IMR-90 (cell line): ENCODE data around the gene MAST1. TPM values are rescaled to one million over a fixed set of nuclear protein-coding genes. Genes with fewer than 3 reads are reported as not detected.

Source experiments
- ATAC-seq: fragments of 200-7000 bp; cut with Tn5 transposase; 2 replicates; pipeline ENCODE4 v1.9.1; 2020; ENCODE audit warnings: low read depth, mild to moderate bottlenecking, moderate library complexity
- BruUV-seq: library from RNA; stranded (reverse); fragments of 400-500 nt; replicated peaks from 2 replicates; lab custom pipeline; 2021; lab: Mats Ljungman, UMichigan
- CTCF ChIA-PET: fragments of 300-600 bp; formaldehyde crosslinking; extraction: SDS; loops from one replicate; lab custom pipeline; 2021; ENCODE audit warnings: antibody characterized with exemption; lab: Yijun Ruan, JAX
- POLR2A ChIA-PET: fragments of 300-600 bp; sonication (Branson Sonifier 250); formaldehyde crosslinking; loops from one replicate; lab custom pipeline; 2022; ENCODE audit warnings: antibody characterized with exemption; ENCODE audit not compliant: unreplicated experiment; lab: Charles Lee
- DNase-seq: peaks from one replicate; pipeline ENCODE4 v3.0.0; 2013
- H2AFZ ChIP-seq: replicated peaks from 2 replicates; pipeline ENCODE3; 2013; ENCODE audit warnings: low read length, mild to moderate bottlenecking; ENCODE audit not compliant: poor library complexity
- H2AK5ac ChIP-seq: 2 replicates; pipeline ENCODE4 v1.6.1; 2013; ENCODE audit warnings: low read depth, low read length, inconsistent platforms
- H2AK9ac ChIP-seq: replicated peaks from 2 replicates; pipeline ENCODE3; 2013; ENCODE audit warnings: mild to moderate bottlenecking, low read depth, low read length, moderate library complexity; ENCODE audit not compliant: poor library complexity
- H2BK120ac ChIP-seq: 2 replicates; pipeline ENCODE4 v1.6.1; 2013; ENCODE audit warnings: low read depth, low read length, inconsistent platforms
- H2BK15ac ChIP-seq: 3 replicates; pipeline ENCODE4 v1.6.1; 2013; ENCODE audit warnings: low read depth, low read length, inconsistent platforms
- H2BK20ac ChIP-seq: 2 replicates; pipeline ENCODE4 v1.6.1; 2013; ENCODE audit warnings: low read depth, mild to moderate bottlenecking, inconsistent platforms, low read length, moderate library complexity
- H2BK5ac ChIP-seq: 2 replicates; pipeline ENCODE4 v1.6.1; 2013; ENCODE audit warnings: mild to moderate bottlenecking, low read depth, low read length, inconsistent platforms; ENCODE audit not compliant: poor library complexity, severe bottlenecking
- H3K14ac ChIP-seq: replicated peaks from 2 replicates; pipeline ENCODE4 v1.6.1; 2013; ENCODE audit warnings: low read depth, low read length, inconsistent platforms
- H3K18ac ChIP-seq: 2 replicates; pipeline ENCODE4 v1.6.1; 2013; ENCODE audit warnings: low read depth, low read length, control low read depth
- H3K23ac ChIP-seq: 2 replicates; pipeline ENCODE4 v1.6.1; 2013; ENCODE audit warnings: low read depth, low read length, inconsistent platforms
- H3K27ac ChIP-seq: 2 replicates; pipeline ENCODE4 v1.5.1; 2013; ENCODE audit warnings: mild to moderate bottlenecking, control low read depth, low read length; ENCODE audit not compliant: insufficient read depth
- H3K27me3 ChIP-seq: 2 replicates; pipeline ENCODE4 v1.6.1; 2013; ENCODE audit warnings: low read length; ENCODE audit not compliant: control insufficient read depth, insufficient read depth
- H3K36me3 ChIP-seq: 2 replicates; pipeline ENCODE4 v1.6.1; 2013; ENCODE audit warnings: low read length, mixed read lengths; ENCODE audit not compliant: control insufficient read depth, insufficient read depth
- H3K4ac ChIP-seq: 2 replicates; pipeline ENCODE4 v1.6.1; 2013; ENCODE audit warnings: low read depth, low read length, inconsistent platforms
- H3K4me1 ChIP-seq: 2 replicates; pipeline ENCODE4 v1.6.1; 2013; ENCODE audit warnings: low read length, mixed read lengths; ENCODE audit not compliant: control insufficient read depth, insufficient read depth
- H3K4me2 ChIP-seq: 2 replicates; pipeline ENCODE4 v1.6.1; 2013; ENCODE audit warnings: low read depth, mild to moderate bottlenecking, control low read depth, low read length, moderate library complexity
- H3K4me3 ChIP-seq: 2 replicates; pipeline ENCODE4 v1.5.1; 2013; ENCODE audit warnings: low read depth, mild to moderate bottlenecking, control low read depth, low read length, moderate library complexity; ENCODE audit not compliant: insufficient read depth
- H3K56ac ChIP-seq: 2 replicates; pipeline ENCODE4 v1.6.1; 2013; ENCODE audit warnings: low read length, inconsistent platforms; ENCODE audit not compliant: insufficient read depth; ENCODE audit errors: extremely low read depth
- H3K79me1 ChIP-seq, 2 experiments: 2 replicates each; pipeline ENCODE4 v1.6.1; 2013; ENCODE audit warnings: low read length in 2 of 2, inconsistent platforms in 1 of 2, low read depth in 1 of 2
- H3K9ac ChIP-seq: 2 replicates; pipeline ENCODE4 v1.6.1; 2013; ENCODE audit warnings: low read depth, low read length, control low read depth
- H3K9me1 ChIP-seq: 2 replicates; pipeline ENCODE4 v1.6.1; 2013; ENCODE audit warnings: low read length, inconsistent platforms; ENCODE audit not compliant: insufficient read depth
- H3K9me3 ChIP-seq: 2 replicates; pipeline ENCODE4 v1.6.1; 2013; ENCODE audit warnings: low read length; ENCODE audit not compliant: control insufficient read depth, insufficient read depth
- H4K20me1 ChIP-seq: 2 replicates; pipeline ENCODE4 v1.6.1; 2013; ENCODE audit warnings: low read length, inconsistent platforms; ENCODE audit not compliant: insufficient read depth
- H4K5ac ChIP-seq: 2 replicates; pipeline ENCODE4 v1.6.1; 2013; ENCODE audit warnings: mild to moderate bottlenecking, low read depth, low read length, control low read depth
- H4K8ac ChIP-seq, 2 experiments: 2 replicates each; pipeline ENCODE4 v1.6.1; 2013; ENCODE audit warnings: low read depth in 2 of 2, low read length in 2 of 2, control low read depth in 1 of 2, inconsistent platforms in 1 of 2
- H4K91ac ChIP-seq: 2 replicates; pipeline ENCODE4 v1.6.1; 2013; ENCODE audit warnings: low read depth, low read length, inconsistent platforms; ENCODE audit not compliant: insufficient read depth
- BHLHE40 ChIP-seq: fragments of 150-350 bp; IDR thresholded peaks from 2 replicates; pipeline ENCODE4 v1.6.1; 2016; ENCODE audit warnings: mild to moderate bottlenecking, low read depth, low read length
- CEBPB ChIP-seq: IDR thresholded peaks from 2 replicates; pipeline ENCODE4 v1.6.1; 2012; ENCODE audit warnings: low read depth, low read length, improper control_type of control experiment
- CHD1 ChIP-seq: IDR thresholded peaks from 2 replicates; pipeline ENCODE4 v1.6.1; 2012; ENCODE audit warnings: low read depth, low read length, improper control_type of control experiment
- CTCF ChIP-seq: conservative IDR thresholded peaks from 2 replicates; pipeline ENCODE4 v1.5.1; 2012; ENCODE audit warnings: mild to moderate bottlenecking, low read depth, low read length, improper control_type of control experiment
- ELK1 ChIP-seq: fragments of 150-350 bp; IDR thresholded peaks from 2 replicates; pipeline ENCODE4 v1.6.1; 2016; ENCODE audit warnings: low read depth, mild to moderate bottlenecking, low read length, moderate library complexity, borderline replicate concordance
- FOS ChIP-seq: fragments of 150-350 bp; IDR thresholded peaks from 2 replicates; pipeline ENCODE4 v1.6.1; 2016; ENCODE audit warnings: low read depth, low read length
- MAFK ChIP-seq: IDR thresholded peaks from 2 replicates; pipeline ENCODE4 v1.6.1; 2012; ENCODE audit warnings: low read depth, low read length, improper control_type of control experiment
- MAZ ChIP-seq: IDR thresholded peaks from 2 replicates; pipeline ENCODE4 v1.6.1; 2012; ENCODE audit warnings: low read depth, mild to moderate bottlenecking, low read length, improper control_type of control experiment, moderate library complexity, borderline replicate concordance
- MXI1 ChIP-seq: IDR thresholded peaks from 2 replicates; pipeline ENCODE4 v1.6.1; 2012; ENCODE audit warnings: low read depth, mild to moderate bottlenecking, low read length, moderate library complexity, borderline replicate concordance
- NFE2L2 ChIP-seq: fragments of 150-350 bp; IDR thresholded peaks from 2 replicates; pipeline ENCODE4 v1.6.1; 2016; ENCODE audit warnings: low read depth, mild to moderate bottlenecking, low read length
- POLR2A ChIP-seq: IDR thresholded peaks from 2 replicates; pipeline ENCODE4 v1.6.1; 2012; ENCODE audit warnings: mild to moderate bottlenecking, low read depth, low read length
- RAD21 ChIP-seq: IDR thresholded peaks from 2 replicates; pipeline ENCODE4 v1.6.1; 2012; ENCODE audit warnings: low read length, improper control_type of control experiment
- RCOR1 ChIP-seq: IDR thresholded peaks from 2 replicates; pipeline ENCODE4 v1.6.1; 2012; ENCODE audit warnings: mild to moderate bottlenecking, low read length, improper control_type of control experiment; ENCODE audit not compliant: insufficient replicate concordance
- RFX5 ChIP-seq: IDR thresholded peaks from 2 replicates; pipeline ENCODE4 v1.8.0; 2012; ENCODE audit warnings: low read depth, mild to moderate bottlenecking, low read length, moderate library complexity
- SMC3 ChIP-seq: fragments of 150-350 bp; IDR thresholded peaks from 2 replicates; pipeline ENCODE4 v1.6.1; 2016; ENCODE audit warnings: low read depth, mild to moderate bottlenecking, antibody characterized with exemption, low read length, moderate library complexity
- WGBS, 2 experiments: methylation state at CpG; one replicate each; pipeline versions ENCODE4 v1.1.5 to v1.1.7; 2013; ENCODE audit warnings: missing lambda C conversion rate in 2 of 2; ENCODE audit not compliant: insufficient read length in 1 of 2; ENCODE audit errors: extremely low coverage in 2 of 2; 5-methylcytosine and 5-hydroxymethylcytosine counted together
- dilution Hi-C: fragments of 300-500 bp; cut with HindIII; formaldehyde crosslinking; loops from one replicate; pipeline ENCODE4 v1.14.3; 2018; ENCODE audit warnings: low sequenced_read_pairs; ENCODE audit not compliant: unreplicated experiment
- in situ Hi-C: fragments of 300-500 bp; cut with MboI; formaldehyde crosslinking; loops from 3 replicates; pipeline ENCODE4 v1.14.3; 2019; ENCODE audit warnings: low sequenced_read_pairs, inconsistent platforms, mixed read lengths
- intact Hi-C: fragments of 100-400 bp; cut with micrococcal nuclease; formaldehyde crosslinking; loops from 2 replicates; pipeline ENCODE4 v1.10.0; 2022
- polyA plus RNA-seq, 3 experiments: library from polyadenylated mRNA; depleted of rRNA; stranded (reverse); fragments of >200 nt; gene quantifications; 2 replicates each; pipeline ENCODE4 v1.2.3, GENCODE V29; 2012; ENCODE audit warnings: low replicate concordance in 1 of 3
- total RNA-seq: library from RNA; depleted of rRNA; stranded (reverse); fragments of >200 nt; gene quantifications from 2 replicates; pipeline ENCODE4 v1.2.3, GENCODE V29; 2012
- TF ChIP-seq, protein P1 (sequence below): fragments of 150-350 bp; IDR thresholded peaks from 2 replicates; pipeline ENCODE4 v1.6.1; 2017; ENCODE audit warnings: mild to moderate bottlenecking, antibody characterized with exemption, low read length, low read depth

MAST1 gene
- total and polyA plus RNA-seq, 2 of the 4 experiments (the other 2 are of a cell fraction) = 0.56 to 1.1 TPM

DNA sequence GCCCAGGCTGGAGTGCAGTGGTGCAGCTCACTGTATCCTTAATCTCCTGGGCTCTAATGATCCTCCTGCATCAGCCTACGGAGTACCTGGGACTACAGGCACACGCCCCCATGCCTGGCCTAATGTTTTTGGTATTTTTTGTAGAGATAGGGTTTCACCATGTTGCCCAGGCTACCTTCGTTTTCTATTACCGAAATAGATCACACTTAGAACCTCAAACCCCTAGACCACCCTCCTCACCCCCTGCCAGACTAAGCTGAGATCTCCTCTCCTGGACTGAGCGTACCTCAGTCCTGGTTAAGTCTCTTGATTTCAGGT is 48.3 kb downstream of the MAST1 start:
- WGBS, 2 experiments = 60% methylated on average over 3 of the region's 5 CpGs; no CpG with 5 or more reads in 1 of the 2 experiments
- in situ Hi-C loops (no loop called here), dilution Hi-C loops (no loop called here), intact Hi-C loops (no loop called here)
- no TSS peak for BruUV-seq
- no peak overlapping the region for H4K5ac ChIP-seq
- H2BK15ac ChIP-seq = no peak overlapping the region
- no peak overlapping the region for H2BK120ac ChIP-seq
- H3K9me1 ChIP-seq = no peaks in the 10 kb centered on the region
- peaks cover 5% of the 10 kb centered on the region for H3K4me1 ChIP-seq
- H3K4me2 ChIP-seq = no peak overlapping the region
- H2AFZ ChIP-seq = no peak overlapping the region
- H4K8ac ChIP-seq = no peak overlapping the region
- TF ChIP-seq POLR2A (no peak), SMC3 (no peak), CTCF (no peak), NFE2L2 (no peak), CHD1 (no peak), RAD21 (no peak), ELK1 (no peak), CEBPB (no peak), RCOR1 (no peak), RFX5 (no peak), MAZ (no peak), BHLHE40 (no peak), FOS (no peak), MXI1 (no peak), MAFK (no peak)
- TF ChIP-seq, protein P1, sequence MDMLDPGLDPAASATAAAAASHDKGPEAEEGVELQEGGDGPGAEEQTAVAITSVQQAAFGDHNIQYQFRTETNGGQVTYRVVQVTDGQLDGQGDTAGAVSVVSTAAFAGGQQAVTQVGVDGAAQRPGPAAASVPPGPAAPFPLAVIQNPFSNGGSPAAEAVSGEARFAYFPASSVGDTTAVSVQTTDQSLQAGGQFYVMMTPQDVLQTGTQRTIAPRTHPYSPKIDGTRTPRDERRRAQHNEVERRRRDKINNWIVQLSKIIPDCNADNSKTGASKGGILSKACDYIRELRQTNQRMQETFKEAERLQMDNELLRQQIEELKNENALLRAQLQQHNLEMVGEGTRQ = no peak
- peaks cover 40% of the 10 kb centered on the region for H3K27me3 ChIP-seq
- H3K27ac ChIP-seq = no peak overlapping the region
- H3K9ac ChIP-seq = no peak overlapping the region
- no peak overlapping the region for H3K23ac ChIP-seq
- no peak overlapping the region for H2AK9ac ChIP-seq
- CTCF ChIA-PET = no interaction called here
- ATAC-seq (no peak), DNase-seq (no peak)
- no peak overlapping the region for H3K14ac ChIP-seq
- no peaks in the 10 kb centered on the region for H4K20me1 ChIP-seq
- POLR2A ChIA-PET = no interaction called here
- no peak overlapping the region for H3K4me3 ChIP-seq
- H2BK20ac ChIP-seq = no peak overlapping the region
- no peak overlapping the region for H3K4ac ChIP-seq
- peaks cover 6% of the 10 kb centered on the region in 2 experiments; a peak in 3 of 4 replicates for H3K79me1 ChIP-seq
- H2AK5ac ChIP-seq = no peak overlapping the region
- H3K9me3 ChIP-seq = peaks cover 13% of the 10 kb centered on the region
- H3K18ac ChIP-seq = no peak overlapping the region
- no peak overlapping the region for H3K56ac ChIP-seq
- no peaks in the 10 kb centered on the region for H3K36me3 ChIP-seq
- H4K91ac ChIP-seq = no peak overlapping the region
- no peak overlapping the region for H2BK5ac ChIP-seq
